Osteocyte (in vitro differentiated cells): ENCODE measurements around the gene SATB1. TPM values are rescaled to one million over a fixed set of nuclear protein-coding genes. Genes with fewer than 3 reads are reported as not detected.

ENCODE experiments used
- DNase-seq: peaks from one replicate; pipeline ENCODE4 v3.0.0; 2021; ENCODE audit warnings: mixed read lengths; ENCODE audit not compliant: unreplicated experiment; ENCODE audit errors: extremely low spot score
- H3K27ac Mint-ChIP-seq: one replicate; pipeline ENCODE4 v1.8.0; 2021; ENCODE audit warnings: mild to moderate bottlenecking, mixed read lengths; ENCODE audit not compliant: unreplicated experiment
- H3K27me3 Mint-ChIP-seq: one replicate; pipeline ENCODE4 v1.8.0; 2021; ENCODE audit warnings: mixed read lengths; ENCODE audit not compliant: unreplicated experiment
- H3K36me3 Mint-ChIP-seq: one replicate; pipeline ENCODE4 v1.8.0; 2021; ENCODE audit warnings: mixed read lengths; ENCODE audit not compliant: unreplicated experiment
- H3K4me1 Mint-ChIP-seq: one replicate; pipeline ENCODE4 v1.8.0; 2021; ENCODE audit warnings: mixed read lengths; ENCODE audit not compliant: unreplicated experiment
- H3K4me3 Mint-ChIP-seq: one replicate; pipeline ENCODE4 v1.8.0; 2021; ENCODE audit warnings: mild to moderate bottlenecking, moderate library complexity, mixed read lengths; ENCODE audit not compliant: unreplicated experiment
- H3K9me3 Mint-ChIP-seq: one replicate; pipeline ENCODE4 v1.8.0; 2021; ENCODE audit warnings: mixed read lengths; ENCODE audit not compliant: unreplicated experiment
- CTCF ChIP-seq: fragments of 200-600 bp; sonication (generic); IDR thresholded peaks from 2 replicates; pipeline ENCODE4 v1.5.0; 2021; ENCODE audit warnings: antibody characterized with exemption, mild to moderate bottlenecking, moderate library complexity
- total RNA-seq: library from RNA; stranded (reverse); gene quantifications from 2 replicates; pipeline ENCODE4 v1.2.1, GENCODE V29; 2021

SATB1 gene
- total RNA-seq, 1 donor from 2014 or later, result 10.6 TPM

GRCh38 chr3:18346097-18346496 lies 79.0 kb downstream of the SATB1 start:
- no peak for DNase-seq
- Mint-ChIP-seq H3K4me1 (peaks cover 3% of the 10 kb centered on the region), H3K9me3 (no peaks in the 10 kb centered on the region), H3K27me3 (no peaks in the 10 kb centered on the region), H3K36me3 (peaks cover 12% of the 10 kb centered on the region), H3K27ac (no peak overlapping the region), H3K4me3 (no peak overlapping the region)
- TF ChIP-seq CTCF, result no peak

DNA sequence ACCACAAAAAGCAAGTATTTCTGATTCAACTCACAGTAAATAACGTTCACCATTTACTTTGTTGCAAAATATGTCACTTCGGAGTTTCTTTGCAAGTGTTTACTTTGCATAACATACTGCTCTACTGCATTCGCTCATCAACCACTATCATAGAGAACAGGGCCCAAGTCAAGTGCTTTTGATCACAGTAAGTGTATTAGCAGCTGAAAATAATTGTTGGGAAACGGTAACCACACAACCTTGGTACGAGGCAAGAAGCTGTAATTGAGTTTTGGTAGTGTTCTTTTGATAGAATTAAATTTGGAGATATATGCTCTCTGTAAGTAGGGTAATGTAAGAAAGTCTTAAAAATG lies 80.1 kb downstream of the SATB1 start:
- peaks cover 12% of the 10 kb centered on the region for H3K36me3 Mint-ChIP-seq
- peaks cover 3% of the 10 kb centered on the region for H3K4me1 Mint-ChIP-seq
- no peak for DNase-seq
- no peak overlapping the region for H3K27ac Mint-ChIP-seq
- no peaks in the 10 kb centered on the region for H3K9me3 Mint-ChIP-seq
- TF ChIP-seq CTCF, result no peak
- H3K4me3 Mint-ChIP-seq, result no peak overlapping the region
- no peaks in the 10 kb centered on the region for H3K27me3 Mint-ChIP-seq

DNA sequence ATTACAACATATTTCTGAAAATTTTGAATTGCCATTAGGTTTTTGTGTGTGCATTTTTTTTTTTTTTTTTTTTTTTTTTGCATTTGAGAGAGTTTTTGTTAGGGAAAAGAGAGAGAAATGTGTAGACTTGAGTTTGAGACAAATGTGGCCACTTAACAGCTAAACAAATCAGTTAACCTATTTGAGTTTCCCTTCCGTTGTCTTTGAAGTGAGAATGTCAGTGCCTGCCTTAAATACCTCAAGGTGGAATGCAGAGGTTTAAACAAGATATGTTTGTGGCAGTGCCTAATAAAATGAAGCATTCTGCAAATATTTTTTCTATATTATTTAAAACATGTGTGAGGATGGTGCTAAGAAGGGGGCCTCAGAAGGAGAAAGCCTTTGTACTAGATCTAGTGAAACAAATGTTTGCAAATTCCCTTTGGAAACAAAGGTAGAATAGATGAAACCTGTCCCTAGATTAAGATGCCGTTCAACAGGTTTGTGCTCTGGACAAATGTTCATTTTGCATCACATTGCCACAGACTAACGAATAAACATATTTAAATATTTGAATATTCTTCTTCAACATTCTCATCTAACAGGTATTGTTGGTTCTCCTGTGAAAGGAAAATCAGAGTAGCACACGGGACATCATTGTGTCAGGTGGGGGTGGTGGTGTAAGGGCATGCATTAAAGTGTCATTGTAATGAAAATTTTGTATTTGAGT lies 80.7 kb downstream of the SATB1 start:
- Mint-ChIP-seq H3K4me3 (no peak overlapping the region), H3K36me3 (peaks cover 9% of the 10 kb centered on the region), H3K9me3 (no peaks in the 10 kb centered on the region), H3K27ac (no peak overlapping the region), H3K4me1 (peaks cover 3% of the 10 kb centered on the region), H3K27me3 (no peaks in the 10 kb centered on the region)
- no peak for TF ChIP-seq CTCF
- no peak for DNase-seq

DNA sequence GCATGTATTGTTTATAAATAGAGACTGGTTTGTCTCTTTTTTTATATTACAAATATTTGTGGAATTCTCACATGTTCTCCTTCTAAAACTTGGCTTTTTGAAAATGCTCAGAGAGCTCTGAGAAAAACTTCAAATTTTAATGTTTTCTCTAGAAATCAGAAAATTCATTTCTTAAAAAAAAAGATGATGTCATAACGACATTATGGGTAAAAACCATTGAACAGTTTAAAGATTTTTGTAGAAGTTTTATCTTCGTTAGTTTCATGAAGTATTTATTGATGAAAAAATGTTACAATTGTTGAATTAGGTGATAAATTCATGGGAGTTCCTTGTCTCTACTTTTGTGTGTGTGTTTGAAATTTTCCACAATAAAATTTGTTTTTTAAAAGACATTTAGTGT lies 81.3 kb downstream of the SATB1 start:
- Mint-ChIP-seq H3K27ac (no peak overlapping the region), H3K9me3 (no peaks in the 10 kb centered on the region), H3K4me3 (no peak overlapping the region), H3K27me3 (no peaks in the 10 kb centered on the region), H3K36me3 (peaks cover 3% of the 10 kb centered on the region), H3K4me1 (peaks cover 3% of the 10 kb centered on the region)
- DNase-seq, result no peak
- no peak for TF ChIP-seq CTCF

- Mint-ChIP-seq H3K4me3 (no peak overlapping the region), H3K4me1 (peaks cover 6% of the 10 kb centered on the region), H3K27me3 (no peaks in the 10 kb centered on the region), H3K27ac (no peak overlapping the region), H3K36me3 (no peaks in the 10 kb centered on the region), H3K9me3 (no peaks in the 10 kb centered on the region)
- DNase-seq, result no peak
- no peak for TF ChIP-seq CTCF
Observed at GRCh38 chr3:18338827-18339514, 86.2 kb downstream of the SATB1 start.
